Stimulated activated CD8-positive, alpha-beta memory T cell treated with anti-CD3 and anti-CD28 coated beads, Interleukin-15, amount 100 ng/mL, for 4 hours (primary cell): ENCODE data around the gene CAVIN3.
"Not testable (repeated sequence)": the region's sequence is repeated elsewhere in the genome, so short reads cannot be mapped to it uniquely, and the experiment has no call there.

Experiments
- DNase-seq, 2 donors: peaks; one replicate each; pipeline ENCODE4 v3.0.0-alpha.2; 2020; ENCODE audit warnings: low read depth in 2 of 2

Gene CAVIN3

GRCh38 chr11:6326303-6326702 is 6.0 kb upstream of the CAVIN3 start:
- DNase-seq = no peak

DNA sequence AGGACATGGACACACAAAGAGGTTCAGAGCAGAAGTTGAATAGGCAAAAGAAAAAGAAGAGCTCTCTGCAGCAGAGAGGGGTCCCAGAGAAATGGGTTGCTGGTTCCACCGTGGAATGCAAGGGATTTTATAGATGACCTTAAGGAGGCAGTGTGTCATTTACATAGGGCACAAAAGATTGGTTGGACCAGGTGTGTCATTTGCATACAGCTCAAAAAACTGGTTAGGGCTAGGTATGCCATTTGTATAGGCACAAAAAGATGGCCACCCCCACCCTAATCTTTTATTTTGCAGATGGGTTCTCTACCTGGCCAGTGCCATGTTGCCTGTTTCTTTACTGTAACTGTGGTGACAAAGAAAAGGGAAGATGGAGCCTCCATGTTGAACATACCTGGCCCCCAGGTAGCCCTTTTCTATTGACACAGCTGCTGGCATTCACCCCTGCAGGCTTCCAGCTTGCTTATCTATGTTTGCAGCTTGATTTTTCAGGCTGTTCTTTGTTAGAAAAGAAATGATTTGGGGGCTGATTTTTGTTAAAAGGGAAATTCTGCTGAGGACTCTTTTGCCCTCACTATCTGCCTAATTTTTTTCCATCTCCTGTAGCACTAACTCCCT is 3.1 kb upstream of the CAVIN3 start:
- DNase-seq = no peak

DNA sequence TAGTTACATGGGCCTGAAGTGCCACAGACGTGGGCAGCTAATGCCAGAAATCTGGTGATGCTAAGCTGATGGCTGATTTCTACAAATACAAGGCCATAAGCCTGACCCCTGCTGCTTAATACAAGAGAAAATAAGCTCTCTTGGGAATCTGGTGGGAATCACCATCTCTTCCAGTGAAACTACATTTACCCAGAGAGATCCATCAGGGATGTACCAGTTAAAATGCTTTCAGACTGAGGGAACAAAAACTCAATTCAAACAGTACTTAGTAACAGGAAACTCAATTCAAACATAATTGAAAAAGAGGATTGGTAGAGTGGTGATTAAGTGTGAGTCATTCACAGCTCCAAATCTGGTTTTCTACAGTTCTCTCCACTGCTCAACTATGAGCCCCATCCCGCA is 1.7 kb upstream of the CAVIN3 start:
- no peak for DNase-seq

- no peak for DNase-seq
Measured at GRCh38 chr11:6321356-6321755, 1.1 kb upstream of the CAVIN3 start.

- DNase-seq = no peak
Measured at GRCh38 chr11:6319704-6320410, 444 bp downstream of the CAVIN3 start.

DNA sequence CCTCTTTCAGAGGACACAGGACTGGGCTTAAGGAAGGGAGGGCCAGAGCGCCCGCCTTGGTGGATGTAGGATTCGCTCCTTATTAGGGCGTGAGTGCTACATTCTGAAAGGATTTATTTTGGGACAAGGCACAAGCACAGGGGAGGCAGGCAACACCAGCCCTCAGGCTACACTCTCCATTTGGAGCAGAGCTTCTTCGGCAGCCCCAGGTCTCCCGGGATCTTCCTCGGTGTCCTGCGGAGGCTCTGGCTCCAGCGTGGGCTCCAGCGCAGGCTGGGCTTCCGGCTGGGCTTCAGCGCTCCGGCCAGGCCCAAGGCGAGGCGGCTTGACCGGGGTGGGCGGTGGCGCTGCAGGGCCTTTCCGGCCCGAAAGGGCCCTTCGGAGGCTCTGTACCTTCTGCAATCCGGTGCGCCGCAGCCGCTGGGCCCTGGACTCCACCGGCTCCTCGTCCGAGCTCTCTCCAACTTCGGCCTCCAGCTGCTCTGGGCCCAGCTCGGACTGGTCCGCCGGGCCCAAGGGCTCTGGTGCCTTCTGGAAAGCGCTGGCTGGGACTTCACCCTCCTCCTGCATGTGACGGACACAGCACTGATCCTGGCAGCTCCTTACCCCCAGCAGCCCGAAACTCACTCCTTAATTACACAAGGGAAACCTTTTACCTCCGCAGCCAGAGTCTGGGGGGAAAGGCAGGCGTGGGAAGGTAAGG is 1.1 kb downstream of the CAVIN3 start:
- DNase-seq = no peak

- no peak for DNase-seq
Measured at GRCh38 chr11:6318204-6318603, 2.1 kb downstream of the CAVIN3 start.

- DNase-seq = no peak
Measured at GRCh38 chr11:6315811-6316425, 4.4 kb downstream of the CAVIN3 start.

DNA sequence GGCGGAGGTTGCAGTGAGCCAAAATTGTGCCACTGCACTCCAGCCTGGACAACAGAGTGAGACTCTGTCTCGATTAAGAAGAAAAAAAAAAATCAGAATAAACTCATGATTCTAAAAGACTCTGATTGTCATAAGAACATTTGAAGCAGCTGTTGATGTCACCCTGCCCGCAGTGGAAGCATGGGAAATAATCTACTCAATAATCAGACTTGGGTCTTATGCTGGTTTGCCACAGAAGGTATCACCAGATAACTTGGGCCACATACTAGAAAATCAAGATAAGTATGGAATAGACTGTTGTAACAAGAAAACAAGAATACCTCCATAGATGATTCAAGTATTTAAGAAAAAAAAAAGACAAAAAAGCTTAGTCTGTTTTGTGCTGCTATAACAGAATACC is 8.2 kb downstream of the CAVIN3 start:
- no peak for DNase-seq

DNA sequence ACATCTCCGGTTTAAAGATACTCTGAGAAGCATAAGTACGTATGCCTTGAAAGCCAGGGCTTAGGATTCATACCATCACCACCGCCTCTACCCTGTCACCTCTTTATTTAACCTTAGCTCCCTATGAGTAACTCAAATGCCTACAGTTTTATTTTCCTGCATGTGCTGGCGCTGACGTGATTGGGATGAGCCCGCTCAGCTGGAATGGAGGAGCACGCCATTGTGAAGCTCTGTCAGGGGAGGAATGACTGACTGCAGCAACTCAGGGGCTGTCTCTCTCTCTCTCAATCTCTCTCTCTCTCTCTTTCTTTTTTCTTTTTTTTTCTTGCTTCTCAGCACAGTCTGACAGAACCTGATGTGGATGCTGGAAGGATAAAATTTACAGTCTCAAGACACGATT is 12.4 kb downstream of the CAVIN3 start:
- no peak for DNase-seq

- no peak for DNase-seq
Measured at GRCh38 chr11:6305297-6305696, 15.0 kb downstream of the CAVIN3 start.

DNA sequence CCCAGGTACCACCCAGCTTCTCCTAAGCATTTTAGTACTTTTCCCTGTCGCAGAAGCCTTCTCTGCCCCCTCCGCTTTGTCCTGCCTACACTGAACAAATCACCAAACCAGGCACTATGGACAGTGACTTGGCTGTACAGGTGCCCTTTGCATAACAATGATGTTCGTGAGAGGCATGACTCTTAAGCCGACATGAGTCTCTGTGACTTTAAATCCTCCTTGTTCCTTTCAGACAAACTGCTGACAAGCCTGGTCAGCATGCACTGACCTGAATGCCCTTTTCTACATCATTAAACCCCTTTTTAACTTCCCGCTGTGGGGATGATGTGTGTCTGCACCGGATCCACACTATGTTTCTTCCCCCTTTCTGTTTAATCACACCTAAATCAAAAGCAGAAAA is 16.6 kb downstream of the CAVIN3 start:
- DNase-seq = no peak

DNA sequence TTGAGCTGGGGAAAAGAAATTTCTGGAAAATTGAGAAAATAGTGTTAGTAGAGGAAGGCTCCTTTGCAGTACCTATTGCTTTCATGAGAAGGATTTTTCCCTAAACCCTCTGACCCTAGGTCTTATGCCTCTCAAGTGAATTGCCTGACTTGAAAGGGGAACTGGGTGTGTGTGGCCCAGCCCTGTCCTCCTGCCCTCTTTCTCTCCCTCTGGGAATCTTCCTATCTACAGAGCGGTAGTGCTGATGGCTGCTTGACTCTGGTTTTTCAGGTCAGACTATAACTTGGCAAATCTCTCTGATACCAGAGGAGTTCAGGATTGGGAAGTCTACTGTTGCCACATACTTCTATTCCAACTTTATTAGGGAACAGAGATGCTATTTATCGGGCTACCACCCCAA is 19.2 kb downstream of the CAVIN3 start:
- no peak for DNase-seq

DNA sequence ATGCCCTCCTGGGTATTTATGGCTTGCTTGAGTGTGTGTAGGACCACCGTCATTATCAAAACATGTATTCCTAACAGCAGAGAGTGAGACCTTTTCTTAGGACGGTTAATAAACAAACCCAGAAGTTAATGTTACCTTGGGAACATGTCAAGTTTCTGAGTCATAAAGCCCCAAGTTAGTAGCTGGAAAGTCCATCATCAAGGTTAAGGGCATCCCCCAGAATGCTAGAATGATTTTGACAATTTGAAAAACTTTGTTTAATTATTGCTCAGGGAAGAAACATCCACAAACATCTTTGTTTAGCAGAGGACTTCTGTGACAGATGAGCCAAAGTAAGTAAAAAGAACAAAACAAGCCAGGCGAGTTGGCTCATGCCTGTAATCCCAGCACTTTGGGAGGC is 20.0 kb downstream of the CAVIN3 start:
- DNase-seq = no peak

DNA sequence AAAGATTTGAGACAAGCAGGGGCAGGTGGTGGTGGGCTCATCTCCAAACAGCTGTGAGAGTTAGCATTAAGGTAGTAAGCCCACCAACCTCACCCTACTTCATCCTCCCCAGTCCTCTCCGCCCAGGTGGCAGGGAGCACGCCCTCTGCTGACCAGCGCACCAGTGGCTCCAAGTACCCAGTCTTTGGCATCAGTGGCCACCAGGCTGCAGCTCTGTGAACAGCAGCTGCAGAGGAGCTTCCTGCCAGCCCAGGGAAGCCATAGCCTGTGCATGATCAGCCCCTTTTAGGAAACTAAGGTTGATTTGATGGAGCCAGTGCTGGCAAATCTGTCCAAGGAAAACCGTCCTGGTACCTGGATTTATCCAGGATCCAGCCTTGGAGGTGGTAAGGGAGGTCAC is 21.7 kb downstream of the CAVIN3 start:
- DNase-seq = no peak

- no peak for DNase-seq
Measured at GRCh38 chr11:6297831-6298230, 22.5 kb downstream of the CAVIN3 start.

DNA sequence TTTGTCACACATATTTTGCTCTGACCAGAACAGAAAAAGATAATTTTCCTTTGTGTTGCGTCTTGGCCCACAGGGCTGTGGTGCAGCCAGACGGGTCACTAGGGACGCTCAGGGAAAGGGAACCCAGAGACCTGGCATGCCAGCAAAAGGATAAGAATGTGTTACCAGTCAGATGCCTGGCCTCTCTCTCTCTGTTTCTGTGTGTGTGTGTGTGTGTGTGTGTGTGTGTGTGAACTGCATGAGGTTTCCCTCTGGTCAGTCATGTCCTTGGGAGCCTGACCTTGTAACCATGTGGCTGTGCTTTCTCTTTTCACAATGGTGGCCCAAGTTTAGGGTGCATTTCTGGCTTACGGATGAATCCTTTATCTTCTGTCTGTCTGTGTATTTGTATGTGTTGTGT is 35.3 kb downstream of the CAVIN3 start:
- DNase-seq = no peak

- no peak for DNase-seq
Measured at GRCh38 chr11:6284250-6284649, 36.1 kb downstream of the CAVIN3 start.

GRCh38 chr11:6283453-6284023 is 36.8 kb downstream of the CAVIN3 start:
- no peak for DNase-seq

GRCh38 chr11:6280809-6281208 is 39.5 kb downstream of the CAVIN3 start:
- DNase-seq = not testable (repeated sequence)

GRCh38 chr11:6273188-6273587 is 47.1 kb downstream of the CAVIN3 start:
- no peak for DNase-seq

GRCh38 chr11:6271598-6271997 is 48.7 kb downstream of the CAVIN3 start:
- DNase-seq = no peak
